ENCODE results near the gene CLEC7A.

CLEC7A gene

DNA sequence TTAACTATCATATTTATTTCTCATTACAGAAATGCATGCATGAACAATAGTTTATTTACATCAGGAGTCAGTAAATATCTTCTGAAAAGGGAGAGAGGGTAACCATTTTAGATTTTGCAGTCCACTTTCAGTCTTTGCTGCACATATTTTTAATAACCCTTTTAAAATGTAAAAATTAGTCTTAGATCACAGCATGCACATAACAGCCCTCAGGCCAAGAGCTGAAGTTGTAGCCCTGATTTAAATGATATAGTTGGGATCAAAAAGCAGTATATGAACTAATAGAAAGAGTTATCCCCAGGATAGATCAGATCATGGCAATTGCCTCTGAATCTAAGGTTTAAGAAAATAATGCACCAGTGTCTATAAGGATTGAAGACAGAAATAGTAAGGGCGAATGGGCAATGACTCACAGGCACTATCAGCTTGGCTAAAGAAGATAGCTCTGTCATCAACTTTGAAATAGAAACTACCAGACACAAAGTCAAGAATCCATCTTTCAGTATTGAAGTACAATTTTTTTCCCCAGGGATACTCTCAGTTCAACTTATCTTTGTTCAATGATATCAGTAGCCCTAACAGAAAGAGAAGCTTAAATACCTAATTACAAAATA lies 13.1 kb upstream of the CLEC7A start:
- no peak for DNase-seq (ENCODE audit: low read depth in 3 of 3, low spot score in 1 of 3)

DNA sequence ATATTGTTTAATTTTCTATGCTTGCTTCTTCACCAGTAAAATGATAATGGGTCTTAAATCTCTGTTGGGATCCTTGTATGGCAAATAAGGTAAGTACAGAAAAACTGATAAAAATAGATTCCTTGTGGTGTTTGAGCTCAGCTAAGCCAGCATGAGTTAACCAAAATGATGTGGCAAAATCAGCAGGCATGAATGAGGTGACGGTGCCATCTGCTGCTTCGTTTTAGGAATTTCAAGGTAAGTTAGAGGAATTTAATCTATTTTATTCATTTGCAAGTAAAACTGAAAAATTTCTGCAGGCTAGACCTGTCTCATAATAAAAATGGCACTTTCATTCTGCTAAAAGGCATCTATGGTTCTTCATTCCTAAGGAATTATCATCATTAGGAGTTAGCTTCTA lies 10.0 kb upstream of the CLEC7A start:
- no peak for DNase-seq (ENCODE audit: low read depth in 3 of 3, low spot score in 1 of 3)

DNA sequence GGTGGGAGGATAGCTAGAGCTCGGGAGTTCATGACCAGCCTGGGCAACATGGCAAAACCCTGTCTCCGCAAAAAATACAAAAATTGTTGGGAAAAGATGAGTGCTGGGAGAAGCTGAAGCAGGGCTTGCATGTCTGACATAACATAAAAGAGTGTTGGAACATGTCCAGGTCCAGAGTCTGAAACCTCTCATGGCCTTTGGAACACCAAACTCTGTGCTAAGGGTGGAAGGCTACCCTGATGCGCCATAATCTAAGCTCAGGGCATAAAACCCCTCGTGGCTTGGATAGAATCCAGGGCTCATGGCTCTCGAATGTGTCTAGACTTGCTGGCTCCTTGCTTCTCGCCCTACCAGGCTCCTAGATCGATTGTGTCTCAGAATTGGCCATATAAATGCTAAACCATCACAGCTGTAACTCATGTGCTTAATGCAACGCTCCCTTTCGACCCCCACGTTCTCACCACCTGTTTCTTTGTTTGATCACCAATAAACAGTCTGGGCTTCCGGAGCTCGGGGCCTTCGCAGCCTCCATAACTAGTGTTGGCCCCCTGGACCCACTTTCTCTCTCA lies 6.7 kb upstream of the CLEC7A start:
- no peak for DNase-seq (ENCODE audit: low read depth in 3 of 3, low spot score in 1 of 3)

DNA sequence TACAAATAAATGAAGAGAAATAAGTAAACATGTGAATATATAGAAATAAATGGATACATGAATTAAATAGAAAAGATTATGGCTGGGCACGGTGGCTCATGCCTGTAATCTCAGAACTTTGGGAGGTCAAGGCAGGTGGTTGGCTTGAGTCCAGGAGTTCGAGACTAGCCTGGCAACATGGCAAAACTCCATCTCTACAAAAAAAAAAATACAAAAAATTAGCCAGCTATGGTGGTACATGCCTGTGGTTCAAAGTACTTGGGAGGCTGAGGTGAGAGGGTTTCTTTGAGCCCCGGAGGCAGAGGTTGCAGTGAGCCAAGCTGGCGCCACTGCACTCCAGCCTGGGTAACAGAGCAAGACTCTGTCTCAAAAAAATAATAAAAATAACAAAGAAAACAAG lies 5.1 kb upstream of the CLEC7A start:
- no peak for DNase-seq (ENCODE audit: low read depth in 3 of 3, low spot score in 1 of 3)

DNA sequence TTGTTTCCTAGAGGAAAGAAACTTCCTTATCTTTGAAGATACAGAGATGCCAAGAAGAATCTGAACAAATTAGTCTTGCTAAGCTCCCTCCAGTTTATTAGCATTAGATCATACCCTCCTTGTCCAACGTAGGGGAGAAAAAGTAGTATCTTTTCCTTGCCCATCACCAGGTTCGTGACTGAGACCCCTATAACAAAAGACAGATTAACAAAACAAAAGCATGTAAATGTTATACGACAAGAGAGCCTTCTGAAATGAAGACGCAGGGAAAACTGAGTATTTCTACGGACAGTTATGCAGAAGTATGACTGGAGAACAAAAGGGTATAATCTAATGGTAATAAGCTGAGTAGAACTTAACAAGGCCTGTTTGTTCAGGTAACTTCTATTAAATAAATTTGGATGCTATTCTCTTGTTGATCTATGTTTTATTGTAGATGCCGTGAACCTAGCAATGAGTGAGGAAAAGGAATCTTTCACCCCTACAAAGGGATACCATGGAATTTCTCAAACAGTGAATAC lies 2.9 kb upstream of the CLEC7A start:
- DNase-seq (ENCODE audit: low read depth in 3 of 3, low spot score in 1 of 3) = no peak

DNA sequence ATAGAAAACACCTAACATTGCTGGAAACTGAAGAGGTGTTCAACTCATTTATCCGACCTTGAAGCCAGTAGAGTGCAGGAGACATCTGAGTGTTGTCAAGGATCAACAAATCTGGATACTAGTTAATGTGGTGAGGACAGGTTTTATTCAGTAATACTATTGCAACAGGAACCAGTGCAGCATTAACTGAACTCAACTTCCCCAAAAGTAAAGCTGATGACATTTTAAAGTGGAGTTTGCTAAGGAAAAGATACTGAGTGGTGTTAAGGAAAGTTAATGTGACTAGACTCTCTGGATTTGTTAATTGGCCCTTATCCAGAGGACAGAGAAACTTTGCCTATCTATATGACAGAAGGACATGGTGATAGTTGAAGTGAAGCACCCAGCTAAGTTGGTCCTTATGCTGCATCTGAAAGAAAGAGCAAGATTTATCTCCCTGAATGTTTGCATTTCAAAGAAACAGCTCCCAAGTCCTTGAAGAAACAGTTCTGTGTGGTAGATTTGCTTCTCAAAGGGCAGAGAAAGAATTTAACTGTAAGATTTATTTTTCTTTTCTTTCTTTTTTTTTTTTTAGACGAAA lies 1.2 kb upstream of the CLEC7A start:
- DNase-seq (ENCODE audit: low read depth in 3 of 3, low spot score in 1 of 3) = no peak

DNA sequence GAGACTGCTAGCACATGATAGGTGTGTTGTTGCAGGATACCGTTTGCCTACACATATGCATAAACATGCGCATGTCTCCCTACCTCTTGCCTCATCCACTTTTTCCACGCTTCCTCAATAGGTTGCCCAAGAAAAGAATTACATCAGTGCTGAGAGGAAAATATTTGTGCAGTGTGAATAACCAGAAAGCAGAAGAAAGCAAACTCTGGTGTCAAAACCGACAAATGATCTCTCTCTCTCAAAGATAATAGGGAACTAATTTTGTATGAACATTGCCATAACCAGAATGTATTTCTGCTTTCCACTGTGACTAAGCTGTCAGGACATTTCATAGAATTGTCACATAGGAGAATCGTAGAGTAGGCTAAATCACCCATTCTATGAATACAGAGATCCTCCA lies 1.3 kb downstream of the CLEC7A start:
- DNase-seq (ENCODE audit: low read depth in 3 of 3, low spot score in 1 of 3) = no peak

DNA sequence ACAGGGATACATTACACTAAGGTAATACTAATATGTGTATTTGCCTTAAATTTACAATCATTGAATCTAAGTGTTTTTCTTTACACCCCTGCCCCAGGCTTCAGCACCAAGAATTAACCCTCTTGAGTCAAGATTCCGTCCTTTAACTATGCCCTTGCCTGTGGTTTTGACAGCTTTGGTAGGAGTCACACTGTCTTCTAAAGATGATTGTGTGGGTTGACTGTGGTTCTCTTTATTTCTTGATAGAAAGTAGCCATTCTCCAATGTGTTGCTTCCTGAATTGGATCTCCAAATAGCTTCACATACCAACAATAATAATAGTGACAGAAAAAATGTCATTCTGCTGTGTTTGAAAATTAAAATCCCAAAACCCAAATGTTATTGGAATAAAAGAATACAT lies 3.6 kb downstream of the CLEC7A start:
- DNase-seq (ENCODE audit: low read depth in 3 of 3, low spot score in 1 of 3) = no peak

DNA sequence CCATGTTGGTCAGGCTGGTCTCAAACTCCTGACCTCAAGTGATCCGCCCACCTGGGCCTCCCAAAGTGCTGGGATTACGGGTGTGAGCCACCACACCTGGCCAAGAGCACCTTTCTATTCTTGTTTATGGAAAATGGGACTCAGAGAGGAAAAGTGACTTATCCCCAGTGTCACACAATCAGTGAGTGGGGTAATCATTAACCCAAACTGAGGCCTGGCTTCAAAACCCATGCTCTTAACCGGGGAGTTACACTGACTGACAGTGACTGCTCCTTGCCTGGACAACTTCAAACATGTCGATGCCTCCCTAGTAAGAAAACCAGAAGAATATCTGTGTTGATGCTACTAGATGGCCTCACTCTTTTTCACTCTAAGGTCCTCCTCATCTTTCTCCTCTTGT lies 7.3 kb downstream of the CLEC7A start:
- no peak for DNase-seq (ENCODE audit: low read depth in 3 of 3, low spot score in 1 of 3)

DNA sequence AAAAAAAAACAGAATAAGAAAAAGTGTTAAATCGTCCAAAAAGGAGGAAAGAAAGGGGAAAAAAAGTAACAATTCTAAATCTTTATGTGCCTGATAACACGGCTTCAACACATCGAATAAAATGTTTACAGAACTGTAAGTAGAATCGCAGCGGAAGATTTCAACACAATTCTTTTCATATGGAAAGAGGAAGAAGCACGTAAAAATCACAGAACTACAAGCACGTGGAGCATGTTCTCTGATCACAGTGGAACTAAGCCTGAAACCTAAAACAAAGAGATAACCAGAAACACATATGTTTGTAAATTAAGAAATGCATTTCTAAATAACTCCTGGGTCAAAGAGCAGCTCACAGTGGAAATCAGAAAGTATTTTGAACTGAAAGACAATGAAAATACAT lies 8.7 kb downstream of the CLEC7A start:
- DNase-seq (ENCODE audit: low read depth in 3 of 3, low spot score in 1 of 3) = no peak

DNA sequence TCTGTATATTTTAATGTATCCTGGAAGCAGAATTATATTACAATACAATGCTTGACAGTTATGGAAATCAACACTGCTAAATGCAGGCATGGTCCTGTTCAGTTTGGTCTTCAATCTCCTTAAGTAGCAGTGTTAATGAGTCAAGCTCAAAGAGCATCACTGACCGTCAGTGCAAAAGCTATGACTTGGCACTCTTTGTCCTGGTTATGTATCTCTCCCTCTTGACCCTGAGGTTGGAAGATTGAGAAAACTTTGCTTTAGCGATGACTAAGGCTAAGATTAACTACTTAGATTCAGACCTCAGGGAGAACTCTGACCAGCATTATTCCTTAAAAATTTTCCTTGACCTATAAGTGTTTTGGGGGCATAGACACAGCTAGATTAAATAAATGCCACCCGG lies 10.9 kb downstream of the CLEC7A start:
- no peak for DNase-seq (ENCODE audit: low read depth in 3 of 3, low spot score in 1 of 3)

DNA sequence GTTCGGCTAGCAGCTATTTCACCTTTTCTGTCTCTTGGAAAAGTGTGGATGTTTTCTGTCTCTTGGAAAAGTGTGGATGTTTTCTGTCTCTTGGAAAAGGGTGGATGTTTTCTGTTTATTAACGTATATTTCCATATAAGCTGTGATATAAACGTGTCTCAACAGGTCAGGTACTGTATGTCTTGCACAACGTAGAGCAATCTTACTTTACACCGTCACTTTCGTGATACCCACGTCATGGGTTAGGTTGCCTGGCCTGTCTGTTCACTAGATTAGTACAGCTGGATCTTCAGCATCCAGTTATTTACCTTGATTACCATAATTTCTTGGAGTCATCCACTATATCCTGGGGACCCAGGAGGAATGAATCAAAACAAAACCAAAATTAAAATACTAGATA lies 14.1 kb downstream of the CLEC7A start:
- no peak for DNase-seq (ENCODE audit: low read depth in 3 of 3, low spot score in 1 of 3)

DNA sequence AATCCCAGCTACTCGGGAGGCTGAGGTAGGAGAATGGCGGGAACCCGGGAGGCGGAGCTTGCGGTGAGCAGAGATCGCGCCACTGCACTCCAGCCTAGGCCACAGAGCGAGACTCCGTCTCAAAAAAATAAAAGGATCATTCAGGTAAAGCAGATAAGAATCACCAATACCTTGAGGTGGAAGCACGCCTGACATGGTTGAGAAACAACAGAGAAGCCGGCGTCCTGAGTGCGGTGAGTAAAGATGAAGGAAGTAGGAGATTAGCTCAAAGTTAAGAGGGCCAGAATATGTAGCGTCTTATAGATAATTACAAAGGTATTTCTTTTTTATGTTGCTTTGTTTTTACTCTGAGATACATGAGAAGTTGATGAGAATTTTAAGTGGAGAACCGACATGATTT lies 14.7 kb downstream of the CLEC7A start:
- no peak for DNase-seq (ENCODE audit: low read depth in 3 of 3, low spot score in 1 of 3)

DNA sequence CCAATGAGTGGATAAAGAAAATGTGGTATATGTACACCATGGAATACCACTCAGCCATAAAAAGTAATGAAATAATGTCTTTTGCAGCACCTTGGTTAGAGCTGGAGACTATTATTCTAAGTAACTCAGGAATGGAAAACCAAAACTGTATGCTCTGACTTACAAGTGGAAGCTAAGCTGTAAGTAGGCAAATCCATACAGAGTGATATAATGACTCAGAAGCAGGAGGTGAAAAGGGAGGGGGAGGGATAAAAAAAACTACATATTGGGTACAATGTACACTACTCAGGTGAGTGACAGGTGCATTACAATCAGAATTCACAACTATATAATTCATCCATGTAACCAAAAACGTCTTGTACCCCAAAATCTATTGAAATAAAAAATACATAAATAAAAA lies 16.1 kb downstream of the CLEC7A start:
- no peak for DNase-seq (ENCODE audit: low read depth in 3 of 3, low spot score in 1 of 3)

DNA sequence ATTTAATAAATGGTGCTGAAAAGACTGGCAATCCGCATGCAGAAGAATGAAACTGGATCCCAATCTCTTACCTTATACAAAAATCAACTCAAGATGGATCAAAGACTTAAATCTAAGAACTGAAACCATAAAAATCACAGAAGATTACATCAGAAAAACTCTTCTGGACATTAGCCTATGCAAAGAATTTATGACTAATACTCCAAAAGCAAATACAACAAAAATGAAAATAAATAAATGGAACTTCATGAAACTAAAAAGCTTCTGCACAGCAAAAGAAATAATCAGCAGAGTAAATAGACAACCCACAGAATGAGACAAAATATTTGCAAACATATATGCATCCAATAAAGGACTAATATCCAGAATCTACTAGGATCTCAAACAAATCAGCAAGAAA lies 16.9 kb downstream of the CLEC7A start:
- DNase-seq (ENCODE audit: low read depth in 3 of 3, low spot score in 1 of 3) = no peak

DNA sequence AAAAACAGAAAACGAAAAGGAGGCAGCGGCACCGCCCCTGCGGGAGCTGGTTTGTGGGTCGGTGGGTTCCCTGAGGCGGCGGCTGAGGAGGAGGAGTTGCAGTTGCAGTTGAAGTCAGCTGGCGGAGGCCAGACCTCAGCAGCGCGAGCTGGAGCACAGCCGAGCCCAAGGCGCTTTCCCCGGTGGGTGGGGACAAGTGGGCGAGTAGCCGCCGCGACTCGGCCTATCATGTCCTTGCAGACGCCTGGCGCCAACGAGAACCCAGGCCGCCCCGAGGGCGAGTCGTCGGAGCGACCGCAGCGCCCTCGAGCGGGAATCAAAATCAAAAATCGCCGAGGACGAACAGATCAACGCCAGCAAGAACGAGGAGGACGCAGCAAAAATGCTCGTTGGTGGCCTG lies 18.5 kb downstream of the CLEC7A start:
- no peak for DNase-seq (ENCODE audit: low read depth in 3 of 3, low spot score in 1 of 3)

DNA sequence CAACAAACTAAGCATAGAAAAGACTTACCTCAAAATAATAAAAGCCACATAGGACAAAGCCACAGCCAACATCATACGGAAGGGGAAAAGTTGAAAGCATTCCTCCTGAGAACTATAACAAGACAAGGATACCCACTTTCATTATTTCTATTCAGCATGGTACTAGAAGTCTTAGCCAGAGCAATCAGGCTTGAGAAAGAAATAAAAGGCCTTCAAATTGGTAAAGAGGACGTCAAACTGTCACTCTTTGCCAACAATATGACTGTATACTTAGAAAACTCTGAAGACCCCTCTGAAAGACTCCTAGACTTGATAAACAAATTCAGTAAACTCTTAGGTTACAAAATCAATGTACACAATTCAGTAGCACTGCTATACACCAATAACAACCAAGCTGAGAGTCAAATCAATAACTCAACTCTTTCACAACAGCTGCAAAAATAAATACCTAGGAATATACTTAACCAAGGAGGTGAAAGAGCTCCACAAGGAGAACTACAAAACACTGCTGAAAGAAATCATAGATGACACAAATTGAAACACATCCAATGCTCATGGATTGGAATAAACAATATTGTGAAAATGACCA lies 19.6 kb downstream of the CLEC7A start:
- DNase-seq (ENCODE audit: low read depth in 3 of 3, low spot score in 1 of 3) = no peak

DNA sequence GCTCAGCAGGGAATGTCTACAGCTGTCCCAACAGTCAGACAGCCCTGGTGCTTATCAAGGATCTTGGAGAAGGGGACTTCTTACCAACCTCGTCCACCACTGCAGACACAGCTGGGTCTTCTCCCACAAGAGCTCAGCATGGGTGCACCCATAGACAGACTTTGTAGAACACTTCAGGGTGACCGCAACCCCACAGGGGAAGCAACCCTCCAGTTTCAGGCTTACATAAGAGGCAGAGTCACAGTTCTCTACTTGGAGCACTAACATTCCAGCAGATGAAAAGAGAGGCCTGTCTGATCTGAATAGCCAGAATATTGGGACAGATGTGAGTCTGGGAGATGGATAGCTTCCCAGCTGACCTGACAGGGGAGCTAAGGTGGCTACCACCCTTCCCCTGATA lies 27.7 kb downstream of the CLEC7A start:
- no peak for DNase-seq (ENCODE audit: low read depth in 3 of 3, low spot score in 1 of 3)

DNA sequence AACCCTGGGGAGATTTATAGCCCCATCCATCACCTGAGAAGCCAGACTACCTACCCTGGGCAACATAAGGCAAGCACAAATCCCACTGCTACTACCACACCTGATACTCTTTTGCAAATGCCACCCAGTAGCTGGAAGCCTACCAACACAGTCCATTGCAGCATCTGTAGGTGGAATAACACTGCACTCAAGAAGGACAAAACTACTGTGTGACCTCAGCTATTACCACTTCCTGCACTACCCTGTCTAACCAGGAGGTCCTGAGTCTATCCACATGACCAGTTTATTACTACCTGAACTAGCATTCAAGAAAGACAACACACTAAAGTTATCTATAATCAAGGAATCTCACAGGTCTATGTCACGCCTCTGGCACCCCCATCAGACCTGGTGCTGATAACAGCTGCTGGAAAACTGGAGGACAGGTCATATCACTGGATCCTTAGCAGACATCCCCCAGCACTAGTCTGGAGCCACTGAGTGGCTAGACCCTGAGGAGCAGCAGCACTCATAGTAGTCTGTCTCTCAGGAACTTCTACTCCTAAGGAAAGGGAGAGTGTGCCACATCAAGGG lies 28.3 kb downstream of the CLEC7A start:
- DNase-seq (ENCODE audit: low read depth in 3 of 3, low spot score in 1 of 3) = no peak

DNA sequence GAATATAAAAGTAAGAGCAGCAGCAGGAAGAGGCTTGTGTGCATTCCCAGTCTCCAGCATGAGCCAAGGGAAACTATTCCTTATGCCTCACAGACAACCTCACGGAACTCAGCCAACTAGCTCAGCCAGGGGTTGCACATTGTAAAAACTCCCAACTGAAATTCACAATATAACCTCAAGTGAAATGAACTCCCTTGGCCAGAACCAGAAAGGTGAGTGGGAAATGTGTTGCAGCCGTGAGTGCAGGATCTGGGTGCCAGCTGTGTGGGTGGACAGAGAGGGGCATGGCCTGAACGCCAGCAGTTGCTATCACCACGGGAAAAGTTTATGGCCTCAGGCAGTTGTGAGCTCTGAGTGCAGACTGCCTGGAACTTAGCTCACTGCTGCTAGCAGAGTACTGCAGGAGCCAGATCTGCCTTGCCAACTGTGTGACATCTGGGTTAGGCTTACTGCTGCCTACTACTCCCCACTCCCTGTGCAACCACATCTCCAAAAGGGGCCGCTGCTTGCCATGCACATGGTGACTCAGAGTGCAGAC lies 28.9 kb downstream of the CLEC7A start:
- DNase-seq (ENCODE audit: low read depth in 3 of 3, low spot score in 1 of 3) = no peak

DNA sequence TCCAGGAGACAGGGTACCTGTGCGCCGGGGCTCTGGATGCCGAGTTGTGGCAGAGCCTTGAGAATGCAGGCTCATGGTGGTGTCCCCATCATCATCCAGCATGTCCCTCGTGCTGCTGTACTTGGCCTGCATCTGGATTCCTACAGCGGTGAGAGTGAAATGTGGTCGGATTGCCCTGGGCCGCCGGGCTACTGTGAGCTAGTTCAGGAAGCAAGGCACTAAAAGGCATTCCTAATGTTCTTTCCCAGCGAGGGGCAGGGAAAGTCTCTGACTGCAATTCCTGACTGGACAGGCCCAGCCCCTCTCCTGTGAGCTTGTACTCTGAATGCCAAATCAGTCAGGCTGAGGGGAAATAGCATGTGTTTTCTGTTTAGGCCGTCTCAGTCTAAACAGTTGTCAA lies 31.2 kb downstream of the CLEC7A start, which contains the start of gene CLEC1A:
Gene CLEC1A, minus strand, starts transcription at position 195 of the 400 bp plus-strand sequence. Its CDS starts 63 bp downstream, at position 132.
- DNase-seq (ENCODE audit: low read depth in 3 of 3, low spot score in 1 of 3) = no peak

DNA sequence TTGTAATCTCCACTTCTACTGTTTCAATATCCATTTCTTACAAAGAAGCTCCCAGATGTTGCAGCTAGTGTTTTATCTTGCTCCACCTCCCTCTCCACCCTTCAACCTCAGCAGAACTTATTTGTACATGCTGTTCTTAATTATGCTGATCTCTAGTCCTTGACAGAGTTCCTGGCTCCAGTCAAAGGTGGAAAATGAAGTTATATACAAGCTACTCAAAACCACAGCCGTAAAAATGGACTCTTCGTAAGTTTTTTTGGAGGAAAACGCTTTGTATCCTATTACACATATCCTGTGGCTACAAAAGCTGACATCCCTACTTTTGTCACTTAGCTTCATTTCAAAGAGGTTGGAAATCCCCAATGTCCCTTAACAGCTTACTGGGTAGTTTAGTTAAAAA lies 32.5 kb downstream of the CLEC7A start:
- DNase-seq (ENCODE audit: low read depth in 3 of 3, low spot score in 1 of 3) = no peak

Data from stimulated activated CD4-positive, alpha-beta T cell treated with anti-CD3 and anti-CD28 coated beads, TNF-alpha, amount 100 ng/mL, for 1 hour (primary cell).